HG03565 (cell line): ENCODE data around the gene N4BP2L1.

Experiments
- ATAC-seq: cut with Tn5 transposase; IDR thresholded peaks from one replicate; pipeline ENCODE4 v1.9.1; 2021; ENCODE audit warnings: mild to moderate bottlenecking, moderate library complexity; ENCODE audit not compliant: unreplicated experiment

The N4BP2L1 gene

GRCh38 chr13:32432856-32433255 is 4.9 kb upstream of the N4BP2L1 start:
- ATAC-seq = no peak

- no peak for ATAC-seq
Observed at GRCh38 chr13:32431361-32431760, 3.4 kb upstream of the N4BP2L1 start.

GRCh38 chr13:32430018-32430747 is 2.3 kb upstream of the N4BP2L1 start:
- ATAC-seq = no peak

GRCh38 chr13:32429433-32429909 is 1.5 kb upstream of the N4BP2L1 start:
- ATAC-seq = no peak

GRCh38 chr13:32428581-32429432 is 877 bp upstream of the N4BP2L1 start:
- no peak for ATAC-seq

- ATAC-seq = peak; percentile 4
Observed at GRCh38 chr13:32426990-32427851, 709 bp downstream of the N4BP2L1 start.

GRCh38 chr13:32426191-32426989 is 1.5 kb downstream of the N4BP2L1 start:
- peak; percentile 49 for ATAC-seq

- ATAC-seq = no peak
Observed at GRCh38 chr13:32425158-32425557, 2.8 kb downstream of the N4BP2L1 start.

- ATAC-seq = no peak
Observed at GRCh38 chr13:32423592-32423991, 4.3 kb downstream of the N4BP2L1 start.

- ATAC-seq = no peak
Observed at GRCh38 chr13:32419862-32420261, 8.1 kb downstream of the N4BP2L1 start.

GRCh38 chr13:32417995-32418394 is 9.9 kb downstream of the N4BP2L1 start:
- ATAC-seq = no peak

- no peak for ATAC-seq
Observed at GRCh38 chr13:32415019-32415418, 12.9 kb downstream of the N4BP2L1 start.

- no peak for ATAC-seq
Observed at GRCh38 chr13:32414580-32414979, 13.3 kb downstream of the N4BP2L1 start.

- no peak for ATAC-seq
Observed at GRCh38 chr13:32413284-32413683, 14.6 kb downstream of the N4BP2L1 start.

GRCh38 chr13:32409561-32410421 is 18.1 kb downstream of the N4BP2L1 start:
- no peak for ATAC-seq

GRCh38 chr13:32409001-32409313 is 19.0 kb downstream of the N4BP2L1 start:
- no peak for ATAC-seq

- no peak for ATAC-seq
Observed at GRCh38 chr13:32408296-32409000, 19.5 kb downstream of the N4BP2L1 start.

- peak; percentile 65 for ATAC-seq
Observed at GRCh38 chr13:32407854-32408253, 20.1 kb downstream of the N4BP2L1 start.

GRCh38 chr13:32403108-32403507 is 24.8 kb downstream of the N4BP2L1 start:
- no peak for ATAC-seq
